Liver (tissue), 9 donors: ENCODE data around the gene SNX6. TPM values are rescaled to one million over a fixed set of nuclear protein-coding genes. Genes with fewer than 3 reads are reported as not detected.
"Not testable (repeated sequence)": the region's sequence is repeated elsewhere in the genome, so short reads cannot be mapped to it uniquely, and the experiment has no call there.

Experiments
- DNase-seq: peaks from one replicate; pipeline ENCODE4 v3.0.0-alpha.2; 2017; ENCODE audit warnings: low spot score
- H3K27ac ChIP-seq, 2 donors: one replicate each; pipeline ENCODE4 v1.7.0; 2013; ENCODE audit warnings: inconsistent platforms in 2 of 2, low read length in 2 of 2, control low read depth in 1 of 2, low read depth in 1 of 2, mild to moderate bottlenecking in 1 of 2
- H3K27me3 ChIP-seq, 4 donors: one replicate each; pipeline versions ENCODE4 v1.6.1 to v1.7.0; 2013; ENCODE audit warnings: low read length in 3 of 4, inconsistent platforms in 1 of 4, mild to moderate bottlenecking in 1 of 4, moderate library complexity in 1 of 4; ENCODE audit not compliant: control insufficient read depth in 4 of 4, insufficient read depth in 4 of 4
- H3K36me3 ChIP-seq, 4 donors: one replicate each; pipeline versions ENCODE4 v1.6.1 to v1.7.0; 2013; ENCODE audit warnings: low read length in 3 of 4, mild to moderate bottlenecking in 3 of 4, low read depth in 1 of 4, moderate library complexity in 1 of 4; ENCODE audit not compliant: control insufficient read depth in 4 of 4, insufficient read depth in 3 of 4
- H3K4me1 ChIP-seq, 4 donors: one replicate each; pipeline versions ENCODE4 v1.6.1 to v1.7.0; 2013; ENCODE audit warnings: low read length in 3 of 4, mild to moderate bottlenecking in 3 of 4, moderate library complexity in 1 of 4; ENCODE audit not compliant: control insufficient read depth in 4 of 4, insufficient read depth in 4 of 4
- H3K4me3 ChIP-seq, 3 donors: one replicate each; pipeline versions ENCODE4 v1.6.1 to v1.7.0; 2013; ENCODE audit warnings: low read length in 3 of 3, control low read depth in 1 of 3, low read depth in 1 of 3, mild to moderate bottlenecking in 1 of 3
- H3K9ac ChIP-seq, 2 donors: one replicate each; pipeline ENCODE4 v1.7.0; 2013; ENCODE audit warnings: low read length in 2 of 2, mild to moderate bottlenecking in 2 of 2, moderate library complexity in 2 of 2, control low read depth in 1 of 2, low read depth in 1 of 2
- H3K9me3 ChIP-seq, 4 donors: one replicate each; pipeline versions ENCODE4 v1.6.1 to v1.7.0; 2013; ENCODE audit warnings: low read length in 3 of 4; ENCODE audit not compliant: control insufficient read depth in 4 of 4
- EGR1 ChIP-seq, 2 donors: IDR thresholded peaks; 2 replicates each; pipeline ENCODE4 v1.6.1; 2016 to 2018; ENCODE audit warnings: antibody characterized with exemption in 2 of 2, low read depth in 2 of 2
- FOXA1 ChIP-seq: IDR thresholded peaks from 2 replicates; pipeline ENCODE4 v1.6.1; 2016; ENCODE audit warnings: antibody characterized with exemption
- GABPA ChIP-seq, 2 donors: IDR thresholded peaks in 1 of 2; conservative IDR thresholded peaks in 1 of 2; 2 replicates each; pipeline ENCODE4 v1.6.1; 2016; ENCODE audit warnings: antibody characterized with exemption in 2 of 2, mild to moderate bottlenecking in 1 of 2, moderate library complexity in 1 of 2
- HNF4A ChIP-seq, 2 donors: conservative IDR thresholded peaks; 2 replicates each; pipeline ENCODE4 v1.6.1; 2016; ENCODE audit warnings: antibody characterized with exemption in 2 of 2, mild to moderate bottlenecking in 2 of 2
- RAD21 ChIP-seq, 2 donors: IDR thresholded peaks; 2 replicates each; pipeline ENCODE4 v1.6.1; 2016; ENCODE audit warnings: antibody characterized with exemption in 2 of 2, mild to moderate bottlenecking in 2 of 2
- YY1 ChIP-seq: IDR thresholded peaks from 2 replicates; pipeline ENCODE4 v1.6.1; 2016; ENCODE audit warnings: antibody characterized with exemption, mild to moderate bottlenecking
- WGBS: extraction: QIAGEN DNeasy Blood & Tissue Kit; methylation state at CpG from one replicate; pipeline ENCODE4 v1.1.7; 2013; 5-methylcytosine and 5-hydroxymethylcytosine counted together
- polyA plus RNA-seq, 2 donors: library from polyadenylated mRNA; stranded (reverse) in 1 of 2; unstranded in 1 of 2; fragments of 200-250 nt in 1 of 2; fragments of >200 nt in 1 of 2; fragmentation: Nextera tagmentation in 1 of 2; extraction: Ambion mirVana in 1 of 2; gene quantifications; one replicate each; pipeline versions ENCODE4 v1.2.1 to v1.2.3, GENCODE V29; 2013 to 2015
- total RNA-seq, 2 donors: library from RNA; depleted of rRNA; stranded (reverse); fragments of >200 nt; gene quantifications; one replicate each; pipeline ENCODE4 v1.2.3, GENCODE V29; 2014
- TF ChIP-seq, protein P1 (sequence below): fragments of 150-350 bp; IDR thresholded peaks from 2 replicates; pipeline ENCODE4 v1.5.1; 2017; ENCODE audit warnings: improper control_type of control experiment, low read depth, low read length; ENCODE audit not compliant: missing input control
- TF ChIP-seq, protein P2 (sequence below): IDR thresholded peaks from 2 replicates; pipeline ENCODE4 v1.6.1; 2016; ENCODE audit warnings: antibody characterized with exemption
- TF ChIP-seq, protein P3 (sequence below): IDR thresholded peaks from 2 replicates; pipeline ENCODE4 v1.6.1; 2016; ENCODE audit warnings: antibody characterized with exemption, mild to moderate bottlenecking
- donor health status: healthy.
- donor health status: healthy.
- donor health status: healthy.
- donor health status: healthy.
- donor health status: healthy.

The SNX6 gene
- total and polyA plus RNA-seq, 4 donors = 23.5 to 62.2 (median 42.0) TPM

DNA sequence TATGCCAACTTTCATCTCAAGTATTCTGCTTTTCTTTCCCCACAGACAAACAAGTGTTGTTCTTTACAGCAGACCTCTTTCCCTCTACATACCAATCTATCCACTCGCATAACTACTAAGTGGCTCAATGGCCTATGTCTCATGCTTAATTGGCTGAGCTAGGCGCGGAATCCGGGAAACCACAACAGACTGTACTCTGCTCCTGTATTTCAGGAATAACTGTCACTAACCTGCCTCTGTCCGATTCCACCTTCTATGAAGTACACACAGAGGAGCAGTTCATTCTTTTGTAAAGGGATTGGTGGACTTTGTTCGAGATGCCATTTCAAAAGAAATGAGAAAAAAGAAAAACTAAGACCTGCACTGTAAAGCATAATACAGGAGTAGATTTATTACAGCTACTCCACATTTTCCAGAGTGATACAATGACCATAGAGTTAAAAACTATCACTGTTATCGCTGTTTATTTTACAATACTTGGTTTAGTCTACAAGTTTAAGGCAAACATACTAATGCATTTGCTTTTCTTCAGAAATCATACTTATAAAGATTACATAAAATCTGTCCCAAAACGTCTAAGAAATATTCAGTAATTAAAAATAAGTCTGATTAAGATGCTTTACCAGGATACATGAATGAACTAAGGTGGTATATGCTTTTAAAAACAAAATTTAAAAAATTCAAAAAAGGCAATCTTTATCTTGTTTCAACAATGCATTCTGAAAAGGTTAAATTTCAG, 67.7 kb downstream of the SNX6 start:
- WGBS = 97% methylated on average over 7 of the region's 8 CpGs
- H3K27ac ChIP-seq, H3K4me1 ChIP-seq, DNase-seq, H3K9me3 ChIP-seq, H3K27me3 ChIP-seq, H3K9ac ChIP-seq, H3K4me3 ChIP-seq: not testable (repeated sequence)
- H3K36me3 ChIP-seq = peaks cover 3 to 11% (median 9%) of the 10 kb centered on the region in 4 donors

DNA sequence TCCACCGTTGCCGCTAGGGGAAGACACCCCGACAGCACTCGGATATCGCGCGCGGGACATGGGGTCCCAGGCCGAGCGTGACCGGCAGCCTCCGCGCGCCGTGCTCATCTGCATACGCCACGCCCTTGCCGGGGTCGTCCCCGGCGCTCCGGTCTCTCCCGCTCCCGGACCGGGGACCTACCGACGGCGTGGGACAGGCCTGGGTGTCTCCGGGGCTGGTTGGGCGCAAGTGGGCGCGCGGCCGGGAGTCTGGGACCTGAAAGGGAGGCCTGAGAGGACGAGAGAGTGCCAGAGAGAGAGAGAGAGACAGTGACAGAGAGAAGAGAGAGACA, 73.5 kb downstream of the SNX6 start:
- not testable (repeated sequence) for H3K4me1 ChIP-seq, H3K27ac ChIP-seq, H3K36me3 ChIP-seq, H3K9me3 ChIP-seq, H3K4me3 ChIP-seq, DNase-seq, H3K27me3 ChIP-seq, H3K9ac ChIP-seq
- no CpG with 5 or more reads among the region's 35 CpGs for WGBS

DNA sequence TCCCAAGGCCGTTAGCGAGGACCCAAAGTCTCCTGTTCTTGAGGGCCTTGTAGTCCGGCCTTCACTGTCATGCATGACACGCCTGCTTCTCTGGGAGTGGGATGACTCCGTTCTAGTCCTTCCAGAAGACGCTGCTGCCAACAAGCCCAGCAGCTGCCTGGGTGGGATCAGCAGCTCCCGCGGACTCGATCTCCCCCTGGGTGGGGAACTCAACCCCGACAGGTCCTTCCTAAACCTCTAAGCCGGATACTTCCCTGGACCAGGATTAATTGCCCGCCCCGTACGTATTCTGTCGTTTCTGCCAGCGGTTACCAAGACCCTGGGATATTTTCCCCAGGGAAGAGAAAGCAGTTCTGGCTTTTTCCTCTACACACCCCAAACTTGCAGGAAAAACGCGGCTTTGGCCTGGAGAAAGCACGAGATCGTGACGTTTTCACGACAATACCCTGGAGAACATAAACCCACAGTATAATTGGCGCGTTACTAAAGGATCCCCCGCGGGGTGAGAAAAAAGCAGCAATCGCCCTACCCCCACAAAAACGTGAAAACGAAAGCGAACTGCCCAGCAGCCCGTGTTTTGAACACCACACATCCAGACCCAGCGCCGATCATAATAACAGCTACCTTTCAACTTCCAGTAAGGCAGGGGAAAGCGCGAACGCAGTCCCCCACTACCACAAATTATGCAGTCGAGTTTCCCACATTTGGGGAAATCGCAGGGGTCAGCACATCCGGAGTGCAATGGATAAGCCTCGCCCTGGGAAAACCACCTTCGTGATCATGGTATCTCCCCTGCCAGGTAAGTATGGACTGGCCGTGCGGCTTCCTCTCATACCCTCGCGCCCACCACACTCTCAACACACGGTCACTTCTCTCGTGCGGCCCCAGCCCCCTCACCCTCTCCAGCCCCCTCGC, 74.1 kb downstream of the SNX6 start:
- not testable (repeated sequence) for H3K4me1 ChIP-seq, H3K9me3 ChIP-seq, H3K36me3 ChIP-seq, H3K27me3 ChIP-seq, H3K27ac ChIP-seq, H3K4me3 ChIP-seq, DNase-seq, H3K9ac ChIP-seq
- WGBS = no CpG with 5 or more reads among the region's 49 CpGs

DNA sequence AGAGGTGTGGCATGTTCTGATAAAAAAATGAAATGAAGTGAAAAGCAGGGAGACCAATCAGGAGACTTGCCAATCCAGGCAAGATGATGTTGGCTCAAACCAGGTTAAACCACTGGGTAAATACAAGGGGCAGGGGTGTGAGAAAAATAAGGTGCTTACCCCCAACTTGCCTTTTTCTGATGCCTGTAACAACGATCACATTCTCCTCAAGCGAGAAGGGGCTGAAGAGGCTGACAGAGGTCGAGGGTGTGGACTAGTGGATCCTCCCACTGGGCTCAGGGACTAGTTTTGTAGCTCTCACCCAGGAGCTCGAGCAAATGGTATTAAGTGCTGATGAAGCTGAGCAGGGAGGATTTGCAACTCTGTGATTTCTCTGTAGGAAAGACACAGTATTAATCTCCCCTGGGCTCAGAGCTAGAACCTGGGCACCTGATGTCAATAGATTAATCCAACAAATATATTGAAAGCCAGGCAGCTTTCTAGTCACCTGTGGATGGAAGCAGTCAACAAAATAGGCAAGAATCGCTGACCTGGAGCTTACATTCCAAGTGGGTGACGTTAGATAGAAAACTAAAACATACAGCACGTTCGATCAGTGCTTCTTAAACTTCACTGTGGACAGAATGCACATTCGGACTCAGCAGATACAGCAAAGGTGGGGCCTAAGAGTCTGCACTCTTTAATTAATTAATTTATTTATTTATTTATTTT, 75.3 kb downstream of the SNX6 start:
- peak overlapping the region; percentile 28 to 71 for H3K9ac ChIP-seq
- H3K9me3 ChIP-seq = no peaks in the 10 kb centered on the region
- H3K4me3 ChIP-seq = no peak overlapping the region
- peaks cover 0 to 10% (median 6%) of the 10 kb centered on the region in 4 donors for H3K4me1 ChIP-seq
- H3K27ac ChIP-seq = peak overlapping the region; percentile 51 to 61
- no peak for DNase-seq
- WGBS = 62% methylated on average over 9 of the region's 9 CpGs
- H3K36me3 ChIP-seq = no peaks in the 10 kb centered on the region
- TF ChIP-seq, protein P1, sequence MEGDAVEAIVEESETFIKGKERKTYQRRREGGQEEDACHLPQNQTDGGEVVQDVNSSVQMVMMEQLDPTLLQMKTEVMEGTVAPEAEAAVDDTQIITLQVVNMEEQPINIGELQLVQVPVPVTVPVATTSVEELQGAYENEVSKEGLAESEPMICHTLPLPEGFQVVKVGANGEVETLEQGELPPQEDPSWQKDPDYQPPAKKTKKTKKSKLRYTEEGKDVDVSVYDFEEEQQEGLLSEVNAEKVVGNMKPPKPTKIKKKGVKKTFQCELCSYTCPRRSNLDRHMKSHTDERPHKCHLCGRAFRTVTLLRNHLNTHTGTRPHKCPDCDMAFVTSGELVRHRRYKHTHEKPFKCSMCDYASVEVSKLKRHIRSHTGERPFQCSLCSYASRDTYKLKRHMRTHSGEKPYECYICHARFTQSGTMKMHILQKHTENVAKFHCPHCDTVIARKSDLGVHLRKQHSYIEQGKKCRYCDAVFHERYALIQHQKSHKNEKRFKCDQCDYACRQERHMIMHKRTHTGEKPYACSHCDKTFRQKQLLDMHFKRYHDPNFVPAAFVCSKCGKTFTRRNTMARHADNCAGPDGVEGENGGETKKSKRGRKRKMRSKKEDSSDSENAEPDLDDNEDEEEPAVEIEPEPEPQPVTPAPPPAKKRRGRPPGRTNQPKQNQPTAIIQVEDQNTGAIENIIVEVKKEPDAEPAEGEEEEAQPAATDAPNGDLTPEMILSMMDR = no peak
- TF ChIP-seq FOXA1 (no peak), YY1 (no peak), GABPA (IDR thresholded peaks at IDR 0.05 in 1 of 2, conservative IDR thresholded peaks at IDR 0.05 in 1 of 2) (no peak), EGR1 (IDR thresholded peaks at IDR 0.05; ENCODE audit: low read depth in 2 of 2) (no peak), RAD21 (IDR thresholded peaks at IDR 0.05) (no peak), HNF4A (conservative IDR thresholded peaks at IDR 0.05) (no peak)
- TF ChIP-seq, protein P2, sequence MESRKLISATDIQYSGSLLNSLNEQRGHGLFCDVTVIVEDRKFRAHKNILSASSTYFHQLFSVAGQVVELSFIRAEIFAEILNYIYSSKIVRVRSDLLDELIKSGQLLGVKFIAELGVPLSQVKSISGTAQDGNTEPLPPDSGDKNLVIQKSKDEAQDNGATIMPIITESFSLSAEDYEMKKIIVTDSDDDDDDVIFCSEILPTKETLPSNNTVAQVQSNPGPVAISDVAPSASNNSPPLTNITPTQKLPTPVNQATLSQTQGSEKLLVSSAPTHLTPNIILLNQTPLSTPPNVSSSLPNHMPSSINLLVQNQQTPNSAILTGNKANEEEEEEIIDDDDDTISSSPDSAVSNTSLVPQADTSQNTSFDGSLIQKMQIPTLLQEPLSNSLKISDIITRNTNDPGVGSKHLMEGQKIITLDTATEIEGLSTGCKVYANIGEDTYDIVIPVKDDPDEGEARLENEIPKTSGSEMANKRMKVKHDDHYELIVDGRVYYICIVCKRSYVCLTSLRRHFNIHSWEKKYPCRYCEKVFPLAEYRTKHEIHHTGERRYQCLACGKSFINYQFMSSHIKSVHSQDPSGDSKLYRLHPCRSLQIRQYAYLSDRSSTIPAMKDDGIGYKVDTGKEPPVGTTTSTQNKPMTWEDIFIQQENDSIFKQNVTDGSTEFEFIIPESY = no peak
- TF ChIP-seq, protein P3, sequence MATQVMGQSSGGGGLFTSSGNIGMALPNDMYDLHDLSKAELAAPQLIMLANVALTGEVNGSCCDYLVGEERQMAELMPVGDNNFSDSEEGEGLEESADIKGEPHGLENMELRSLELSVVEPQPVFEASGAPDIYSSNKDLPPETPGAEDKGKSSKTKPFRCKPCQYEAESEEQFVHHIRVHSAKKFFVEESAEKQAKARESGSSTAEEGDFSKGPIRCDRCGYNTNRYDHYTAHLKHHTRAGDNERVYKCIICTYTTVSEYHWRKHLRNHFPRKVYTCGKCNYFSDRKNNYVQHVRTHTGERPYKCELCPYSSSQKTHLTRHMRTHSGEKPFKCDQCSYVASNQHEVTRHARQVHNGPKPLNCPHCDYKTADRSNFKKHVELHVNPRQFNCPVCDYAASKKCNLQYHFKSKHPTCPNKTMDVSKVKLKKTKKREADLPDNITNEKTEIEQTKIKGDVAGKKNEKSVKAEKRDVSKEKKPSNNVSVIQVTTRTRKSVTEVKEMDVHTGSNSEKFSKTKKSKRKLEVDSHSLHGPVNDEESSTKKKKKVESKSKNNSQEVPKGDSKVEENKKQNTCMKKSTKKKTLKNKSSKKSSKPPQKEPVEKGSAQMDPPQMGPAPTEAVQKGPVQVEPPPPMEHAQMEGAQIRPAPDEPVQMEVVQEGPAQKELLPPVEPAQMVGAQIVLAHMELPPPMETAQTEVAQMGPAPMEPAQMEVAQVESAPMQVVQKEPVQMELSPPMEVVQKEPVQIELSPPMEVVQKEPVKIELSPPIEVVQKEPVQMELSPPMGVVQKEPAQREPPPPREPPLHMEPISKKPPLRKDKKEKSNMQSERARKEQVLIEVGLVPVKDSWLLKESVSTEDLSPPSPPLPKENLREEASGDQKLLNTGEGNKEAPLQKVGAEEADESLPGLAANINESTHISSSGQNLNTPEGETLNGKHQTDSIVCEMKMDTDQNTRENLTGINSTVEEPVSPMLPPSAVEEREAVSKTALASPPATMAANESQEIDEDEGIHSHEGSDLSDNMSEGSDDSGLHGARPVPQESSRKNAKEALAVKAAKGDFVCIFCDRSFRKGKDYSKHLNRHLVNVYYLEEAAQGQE = no peak
- no peaks in the 10 kb centered on the region for H3K27me3 ChIP-seq
